ENCODE data around the gene RPL10A.

The RPL10A gene

DNA sequence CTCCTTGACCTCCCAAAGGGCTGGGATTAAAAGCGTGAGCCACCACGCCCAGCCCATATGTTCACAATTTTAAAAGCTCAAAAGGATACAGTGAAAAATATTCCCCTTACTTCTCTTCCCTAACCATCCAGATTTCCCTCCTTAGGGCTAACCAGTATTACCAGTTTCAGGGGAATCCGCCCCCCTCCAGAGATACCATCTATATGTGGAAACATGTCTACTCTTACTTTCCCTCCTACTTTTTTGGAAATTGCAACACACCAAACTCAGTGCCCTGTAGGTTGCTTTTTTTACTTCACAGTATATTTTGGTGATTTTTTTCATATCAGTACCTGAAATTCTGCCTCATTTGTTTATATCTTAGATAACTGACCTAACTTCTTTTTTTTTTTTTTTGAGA lies 6.9 kb upstream of the RPL10A start:
- no peak for TF ChIP-seq CTCF (IDR thresholded peaks at IDR 0.05; ENCODE audit: low read depth, low read length, poor library complexity, severe bottlenecking)
- no peak for TF ChIP-seq EZH2phosphoT487 (IDR thresholded peaks at IDR 0.05; ENCODE audit: borderline replicate concordance, low read length)
- Histone ChIP-seq H3K4me1 (ENCODE audit: control insufficient read depth, low read length) (0 out of 2 replicates have a peak, but pooled peaks cover 4% of the 10 kb centered on the region), H3K4me2 (ENCODE audit: low read length) (no peak overlapping the region), H3K36me3 (ENCODE audit: control insufficient read depth, low read length) (peaks cover 26% of the 10 kb centered on the region), H4K20me1 (ENCODE audit: control insufficient read depth, insufficient read depth, low read depth, low read length) (peaks cover 3% of the 10 kb centered on the region; the same call in 1 of the 2 replicates), H3K27ac (ENCODE audit: low read depth, low read length) (no peak overlapping the region), H3K4me3 (ENCODE audit: low read length) (no peak overlapping the region), H3K9me2 (replicated peaks; ENCODE audit: control insufficient read depth, low read length) (no peaks in the 10 kb centered on the region), H3K27me3 (ENCODE audit: control insufficient read depth, low read length) (no peaks in the 10 kb centered on the region), H3K79me2 (ENCODE audit: control insufficient read depth, low read length) (no peaks in the 10 kb centered on the region), H3F3A (ENCODE audit: control insufficient read depth, insufficient read depth) (no peaks in the 10 kb centered on the region), H3K9me3 (ENCODE audit: control insufficient read depth, insufficient read depth, low read length) (no peaks in the 10 kb centered on the region)

DNA sequence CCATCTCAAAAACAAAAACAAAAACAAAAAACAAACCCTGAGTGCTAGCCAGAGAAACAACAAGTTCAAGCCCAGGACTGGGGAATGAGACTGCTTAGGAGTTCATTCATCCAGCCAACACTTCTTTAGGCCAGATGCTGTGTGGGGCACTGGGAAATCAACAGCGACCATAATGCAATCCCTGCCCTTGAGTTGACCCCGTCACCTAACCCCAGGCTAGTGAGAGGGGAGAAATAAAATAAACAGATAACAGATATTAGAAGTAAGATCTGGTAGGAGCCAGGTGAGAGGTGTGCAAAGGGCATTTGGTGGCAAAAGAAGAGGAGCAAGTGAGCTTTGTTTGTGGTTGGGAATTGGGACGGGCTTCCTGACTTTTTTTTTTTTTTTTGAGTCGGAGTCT lies 4.9 kb upstream of the RPL10A start:
- Histone ChIP-seq H3K9me3 (ENCODE audit: control insufficient read depth, insufficient read depth, low read length) (no peaks in the 10 kb centered on the region), H3K36me3 (ENCODE audit: control insufficient read depth, low read length) (peaks cover 31% of the 10 kb centered on the region), H3K27ac (ENCODE audit: low read depth, low read length) (no peak overlapping the region), H3K79me2 (ENCODE audit: control insufficient read depth, low read length) (peaks cover 1% of the 10 kb centered on the region), H3K4me1 (ENCODE audit: control insufficient read depth, low read length) (peaks cover 13% of the 10 kb centered on the region), H3K4me3 (ENCODE audit: low read length) (no peak overlapping the region), H4K20me1 (ENCODE audit: control insufficient read depth, insufficient read depth, low read depth, low read length) (peaks cover under 1% of the 10 kb centered on the region; the same call in 1 of the 2 replicates), H3F3A (ENCODE audit: control insufficient read depth, insufficient read depth) (peaks cover under 1% of the 10 kb centered on the region), H3K4me2 (ENCODE audit: low read length) (no peak overlapping the region), H3K27me3 (ENCODE audit: control insufficient read depth, low read length) (no peaks in the 10 kb centered on the region), H3K9me2 (replicated peaks; ENCODE audit: control insufficient read depth, low read length) (no peaks in the 10 kb centered on the region)
- TF ChIP-seq CTCF (IDR thresholded peaks at IDR 0.05; ENCODE audit: low read depth, low read length, poor library complexity, severe bottlenecking) (no peak), EZH2phosphoT487 (IDR thresholded peaks at IDR 0.05; ENCODE audit: borderline replicate concordance, low read length) (no peak)

DNA sequence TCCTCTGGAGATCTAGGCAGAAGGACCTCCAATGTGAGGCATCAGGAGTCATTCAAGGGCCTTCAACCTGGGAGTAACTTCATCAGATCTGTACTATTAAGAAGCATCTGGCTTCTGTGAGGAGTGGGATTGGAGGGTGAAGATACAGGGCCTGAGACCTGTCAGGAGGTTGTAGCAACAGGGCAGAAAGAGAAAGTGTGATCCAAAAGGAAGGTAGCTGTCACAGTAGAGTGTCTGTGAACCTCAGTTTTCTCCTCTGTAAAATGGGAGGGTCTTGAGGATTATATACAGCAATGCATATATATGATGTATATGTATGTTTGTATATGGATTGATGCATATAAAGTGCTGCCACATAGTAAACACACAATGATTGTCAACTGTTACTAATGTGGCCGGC lies 2.6 kb upstream of the RPL10A start:
- TF ChIP-seq CTCF (IDR thresholded peaks at IDR 0.05; ENCODE audit: low read depth, low read length, poor library complexity, severe bottlenecking), result no peak
- TF ChIP-seq EZH2phosphoT487 (IDR thresholded peaks at IDR 0.05; ENCODE audit: borderline replicate concordance, low read length), result no peak
- Histone ChIP-seq H3K4me2 (ENCODE audit: low read length) (no peak overlapping the region), H3K4me3 (ENCODE audit: low read length) (no peak overlapping the region), H3K9me2 (replicated peaks; ENCODE audit: control insufficient read depth, low read length) (no peaks in the 10 kb centered on the region), H3K27me3 (ENCODE audit: control insufficient read depth, low read length) (no peaks in the 10 kb centered on the region), H4K20me1 (ENCODE audit: control insufficient read depth, insufficient read depth, low read depth, low read length) (peaks cover 15% of the 10 kb centered on the region; the same call in 1 of the 2 replicates), H3K79me2 (ENCODE audit: control insufficient read depth, low read length) (peaks cover 25% of the 10 kb centered on the region), H3F3A (ENCODE audit: control insufficient read depth, insufficient read depth) (peaks cover 24% of the 10 kb centered on the region), H3K4me1 (ENCODE audit: control insufficient read depth, low read length) (peaks cover 24% of the 10 kb centered on the region), H3K36me3 (ENCODE audit: control insufficient read depth, low read length) (peaks cover 49% of the 10 kb centered on the region), H3K27ac (ENCODE audit: low read depth, low read length) (no peak overlapping the region), H3K9me3 (ENCODE audit: control insufficient read depth, insufficient read depth, low read length) (no peaks in the 10 kb centered on the region)

Measured in DOHH2 (cell line).